ENCODE measurements around the gene TMEM115.

TMEM115 gene

DNA sequence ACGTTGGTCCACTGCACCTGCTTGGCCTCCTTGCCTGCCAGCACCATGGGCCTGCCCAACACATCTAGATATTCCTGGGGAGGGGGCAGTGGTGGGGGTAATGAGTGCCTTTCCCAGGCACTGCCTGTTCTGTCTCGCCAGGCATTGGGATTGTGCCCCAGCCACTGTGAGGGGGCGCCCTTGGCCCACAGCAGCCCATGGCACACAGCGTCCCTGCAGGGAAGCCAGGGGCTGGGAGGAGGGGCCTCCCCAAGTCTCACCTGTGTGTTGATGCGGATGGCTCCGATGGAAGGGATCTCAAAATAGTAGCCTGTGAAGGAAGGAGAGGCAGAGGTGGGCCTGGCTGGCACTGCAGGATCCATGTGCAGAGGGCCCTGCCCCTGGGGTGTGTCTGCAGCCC lies 18.7 kb upstream of the TMEM115 start:
- DNase-seq (ENCODE audit: low spot score) = no peak

DNA sequence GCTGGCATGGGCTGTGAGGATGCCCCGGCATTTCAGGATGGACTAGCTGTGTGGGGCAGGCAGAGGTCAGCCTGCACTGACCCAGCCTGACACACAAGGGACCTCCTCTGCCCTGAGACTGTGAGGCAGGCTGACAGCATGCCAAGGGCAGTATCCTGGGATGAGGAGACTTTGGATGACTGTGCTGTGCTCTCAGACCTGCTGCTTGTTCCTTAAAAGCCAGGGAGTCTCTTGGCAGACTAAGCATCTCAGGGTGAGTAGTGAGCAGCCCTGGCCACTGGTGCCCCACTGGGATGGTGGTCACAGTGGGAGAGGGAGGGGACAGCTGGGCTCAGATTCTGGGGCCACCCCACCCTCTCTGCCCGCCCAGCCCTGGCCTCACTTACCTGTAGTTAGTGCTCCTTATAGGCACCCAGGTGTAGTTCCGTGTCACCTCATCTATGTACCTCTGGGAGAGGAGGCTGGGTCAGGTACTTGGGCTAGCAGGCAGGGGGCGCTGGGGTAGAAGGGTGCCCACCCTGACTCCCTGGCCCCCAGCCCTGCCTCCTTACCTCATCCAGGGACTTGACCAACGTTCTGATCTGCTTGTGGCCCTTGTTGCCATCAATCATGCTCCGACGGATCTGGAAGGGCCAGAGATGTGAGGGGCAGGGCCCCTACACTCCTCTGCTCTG lies 16.1 kb upstream of the TMEM115 start:
- DNase-seq (ENCODE audit: low spot score) = no peak

DNA sequence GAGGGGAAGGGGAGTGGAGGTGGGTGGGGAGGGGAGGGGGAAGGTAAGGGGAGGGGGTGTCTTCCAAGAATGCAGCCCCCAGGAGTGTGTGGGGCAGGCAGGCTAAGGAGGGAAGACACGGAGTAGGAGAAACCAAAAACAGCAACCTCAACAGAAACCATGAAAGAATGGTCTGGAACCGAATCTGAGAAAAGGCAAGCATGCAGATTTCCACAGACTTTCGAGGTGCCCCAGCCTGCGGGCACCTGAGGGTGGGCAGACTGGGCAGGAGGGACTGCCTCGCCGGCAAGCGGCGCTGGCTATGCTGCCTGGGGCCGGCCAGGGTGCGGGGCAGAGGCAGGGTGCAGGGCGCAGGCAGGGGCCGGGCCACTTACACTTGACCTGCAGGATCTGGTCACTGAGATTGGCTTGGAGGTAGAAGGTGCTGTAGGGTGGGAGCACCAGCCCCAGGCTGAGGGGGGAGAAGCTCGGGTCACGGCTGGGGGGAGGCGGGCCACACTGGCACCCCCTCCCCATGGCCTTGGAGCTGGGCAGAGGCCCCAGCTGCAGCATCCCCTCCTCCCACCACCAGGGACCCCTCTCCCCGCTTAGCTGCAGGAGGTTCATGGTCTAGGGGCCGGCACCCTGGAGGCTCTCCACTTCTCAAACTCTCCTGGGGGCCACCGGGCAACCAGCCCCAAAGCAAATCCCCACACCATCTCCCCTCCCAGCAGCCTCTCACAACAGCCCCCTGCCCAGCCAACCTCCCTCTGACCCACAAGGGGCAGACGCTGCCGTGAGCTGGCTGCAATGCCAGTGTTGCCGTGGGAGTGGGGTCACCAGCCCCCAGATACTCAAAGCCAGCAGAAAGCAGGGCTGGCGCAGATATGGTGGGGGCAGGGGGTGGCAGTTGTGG lies 15.3 kb upstream of the TMEM115 start:
- DNase-seq (ENCODE audit: low spot score) = no peak

DNA sequence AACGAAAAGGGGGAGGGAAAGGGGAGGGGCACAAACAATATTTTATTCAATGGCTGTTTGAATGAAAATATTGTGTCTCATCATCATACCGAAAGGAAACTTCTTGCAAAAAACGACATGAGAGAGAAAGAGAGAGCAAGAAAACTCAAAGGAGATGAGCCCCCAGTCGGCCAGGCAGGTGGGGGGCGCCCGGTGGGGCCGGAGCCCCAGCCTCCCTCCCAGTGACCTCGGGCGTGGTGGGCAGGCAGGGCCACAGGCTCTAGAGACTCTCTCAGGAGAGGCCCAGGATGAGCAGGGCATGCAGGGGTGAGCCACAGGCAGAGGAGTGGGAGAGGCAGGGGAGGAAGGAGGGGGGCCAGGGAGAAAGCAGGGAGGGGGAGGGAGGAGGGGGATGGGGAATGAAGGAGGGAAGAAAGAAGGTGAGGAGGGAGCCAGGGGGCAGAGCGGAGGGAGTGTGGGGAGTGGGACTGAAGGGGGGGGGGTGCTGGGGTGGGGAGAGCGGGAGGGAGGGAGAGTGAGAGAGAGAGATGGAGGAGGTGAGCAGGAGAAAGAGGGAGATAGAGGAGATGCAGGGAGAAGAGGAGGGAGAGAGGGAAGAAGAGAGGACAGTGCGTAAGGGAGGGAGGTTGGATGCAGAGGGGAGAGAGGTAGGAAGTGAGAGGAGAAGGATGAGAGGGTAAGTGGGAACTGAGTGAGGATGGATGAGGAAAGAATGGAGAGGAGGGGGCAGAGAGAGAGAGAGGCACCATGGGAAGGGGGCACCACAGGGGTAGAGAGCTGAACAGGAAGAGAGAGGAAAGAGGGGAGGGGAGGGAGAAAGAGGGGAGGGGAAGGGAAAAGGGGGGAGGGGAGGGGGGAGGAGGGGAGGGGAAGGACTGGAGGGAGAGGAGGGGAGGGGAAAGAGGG lies 14.1 kb upstream of the TMEM115 start:
- no peak for DNase-seq (ENCODE audit: low spot score)

DNA sequence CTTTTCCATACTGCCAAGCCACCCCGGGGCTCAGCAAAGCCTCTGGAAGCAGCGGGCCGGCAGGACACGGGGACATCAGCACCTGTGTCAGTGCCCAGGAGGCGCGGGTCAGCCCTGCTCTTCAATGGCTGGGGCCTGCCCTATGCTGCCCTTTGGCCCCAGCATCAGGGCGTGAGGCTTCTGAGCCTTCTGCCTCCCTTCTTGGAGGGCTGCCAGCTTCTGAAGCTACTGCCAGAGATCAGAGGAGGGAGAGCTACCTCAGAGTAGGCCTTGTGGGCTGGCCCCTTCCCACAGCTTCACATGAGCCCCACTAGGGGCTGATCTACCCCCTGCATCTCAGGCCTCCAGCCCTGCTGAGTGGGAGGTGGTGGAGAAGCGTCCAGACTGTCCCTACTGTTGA lies 13.0 kb upstream of the TMEM115 start:
- DNase-seq (ENCODE audit: low spot score) = no peak

DNA sequence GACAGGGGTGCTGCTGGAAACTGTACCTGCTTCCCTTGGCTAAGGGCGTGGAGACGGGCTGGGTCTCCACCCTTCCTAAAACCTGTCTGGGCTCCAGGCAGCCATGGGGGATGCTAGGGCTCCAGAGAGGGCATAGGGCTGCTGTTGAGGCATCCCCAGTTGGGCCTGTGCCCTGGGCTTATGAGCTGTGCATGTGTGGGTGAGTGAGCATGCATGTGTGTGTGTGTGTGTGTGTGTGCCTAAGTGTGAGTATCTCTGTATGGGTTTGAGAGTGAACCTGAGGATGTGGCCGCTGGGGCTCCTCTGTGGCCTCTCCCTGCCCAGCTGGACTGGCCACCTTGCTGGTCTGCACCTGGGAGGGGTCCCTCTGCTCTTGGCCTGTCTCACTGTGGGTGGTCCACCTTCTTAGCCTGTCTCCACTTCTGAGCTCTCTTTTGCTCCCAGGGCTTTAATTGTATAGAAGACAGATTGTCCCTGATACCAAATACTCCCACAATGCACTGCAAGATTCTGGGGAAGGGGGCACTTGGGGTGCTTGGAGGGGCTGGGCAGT lies 11.9 kb upstream of the TMEM115 start:
- no peak for DNase-seq (ENCODE audit: low spot score)

DNA sequence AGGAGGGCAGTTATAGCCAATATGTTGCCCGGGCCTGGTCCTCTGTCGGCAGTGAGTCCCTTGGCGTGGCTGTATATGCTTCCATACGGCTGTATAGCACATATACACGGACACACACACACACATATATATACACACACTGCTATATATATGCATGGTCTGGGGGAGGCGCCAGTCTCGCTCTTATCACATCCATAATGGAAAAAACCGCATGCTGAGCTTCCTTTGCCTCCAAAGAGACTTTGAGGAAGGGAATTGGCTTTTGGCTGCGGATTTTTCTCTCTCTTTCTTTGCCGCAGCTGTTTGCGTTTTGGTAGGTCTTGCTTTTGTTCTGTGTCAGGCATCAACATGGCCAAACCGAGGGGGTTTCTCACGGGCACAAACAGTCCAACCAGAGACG lies 11.3 kb upstream of the TMEM115 start:
- no peak for DNase-seq (ENCODE audit: low spot score)

DNA sequence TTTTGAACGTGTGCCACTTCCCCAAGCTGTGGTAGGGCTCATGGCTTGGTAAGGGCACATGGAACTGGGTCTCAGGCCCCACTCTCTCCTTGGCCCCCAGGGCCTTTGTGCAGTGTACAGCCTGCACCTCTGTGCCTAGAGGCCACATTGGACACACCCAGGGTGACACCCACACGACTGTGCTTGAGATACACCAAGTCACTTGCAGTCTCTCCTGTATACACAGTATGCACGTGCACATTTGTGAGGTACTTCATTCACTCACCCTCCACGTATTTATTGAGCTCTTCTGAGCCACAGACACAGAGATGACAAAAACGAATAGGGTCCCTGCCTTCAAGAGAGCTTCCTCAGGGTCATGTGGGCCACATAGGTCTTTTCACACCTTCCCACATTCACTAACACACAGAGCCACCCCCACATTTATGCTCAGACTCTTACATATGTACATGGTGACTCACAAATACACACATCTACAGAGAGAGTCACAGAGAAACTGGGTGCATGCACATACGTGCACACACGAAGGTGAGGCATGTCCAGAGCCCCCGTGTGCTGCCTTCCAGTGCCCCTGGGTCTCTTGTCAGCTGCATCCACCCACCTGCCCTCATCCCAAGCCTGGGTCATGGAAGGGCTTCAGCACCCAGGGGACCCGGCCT lies 9.8 kb upstream of the TMEM115 start:
- DNase-seq (ENCODE audit: low spot score) = no peak

DNA sequence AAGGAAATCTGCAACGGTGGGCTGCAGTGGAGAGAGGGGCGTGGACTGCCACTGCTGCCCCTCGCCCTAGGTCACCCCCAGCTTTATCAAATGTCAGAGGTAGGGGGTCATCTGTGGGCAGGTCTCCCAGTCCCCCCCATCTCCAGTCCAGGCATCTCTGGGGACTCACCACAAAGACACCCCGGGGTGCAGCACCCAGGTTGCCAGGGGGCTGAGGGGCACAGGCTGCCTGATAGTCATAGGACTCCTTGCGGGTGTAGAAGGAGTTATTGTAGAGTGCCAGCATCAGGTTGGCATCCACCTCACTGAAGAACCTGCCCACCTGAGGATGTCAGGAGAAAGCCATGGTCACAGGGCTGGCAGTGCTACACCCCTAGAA lies 6.5 kb upstream of the TMEM115 start:
- no peak for DNase-seq (ENCODE audit: low spot score)

DNA sequence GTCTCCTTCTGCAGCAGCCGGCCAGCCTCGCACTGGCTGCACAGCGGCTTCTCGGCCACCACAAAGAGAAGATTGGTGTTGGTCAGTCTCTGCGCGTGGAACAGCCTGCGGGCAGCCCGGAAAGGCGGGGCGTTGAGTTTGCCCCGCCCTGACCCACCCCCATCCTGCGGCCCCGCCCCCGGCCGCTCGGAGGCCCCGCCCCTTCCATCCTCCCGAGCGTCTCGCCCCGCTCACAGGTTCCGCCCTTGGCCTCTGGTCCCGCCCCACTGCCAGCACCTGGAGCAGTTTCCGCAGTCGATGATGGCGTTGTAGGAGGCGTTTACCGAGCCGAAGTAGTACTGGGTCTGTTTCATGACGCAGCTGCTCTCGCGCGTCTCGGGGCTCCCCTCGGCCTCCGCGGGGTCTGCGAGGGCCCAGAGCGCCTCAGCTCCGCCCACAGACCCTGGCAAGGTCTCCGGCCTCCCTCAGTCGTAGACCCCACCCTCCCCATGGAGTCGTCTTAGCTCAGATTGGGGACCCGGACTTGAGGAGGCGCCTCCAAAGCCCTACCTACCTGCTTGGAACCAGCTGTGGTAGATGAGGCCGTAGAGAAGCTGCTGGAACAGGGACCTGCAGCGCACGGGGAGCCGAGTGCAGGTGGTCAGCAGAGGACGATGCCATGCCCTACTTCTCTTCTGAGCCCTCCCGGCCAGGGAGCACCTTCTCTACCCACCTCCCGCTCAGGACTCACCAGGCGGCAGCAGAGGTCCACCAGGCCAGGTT lies 5.9 kb upstream of the TMEM115 start:
- DNase-seq (ENCODE audit: low spot score) = peak; percentile 97

DNA sequence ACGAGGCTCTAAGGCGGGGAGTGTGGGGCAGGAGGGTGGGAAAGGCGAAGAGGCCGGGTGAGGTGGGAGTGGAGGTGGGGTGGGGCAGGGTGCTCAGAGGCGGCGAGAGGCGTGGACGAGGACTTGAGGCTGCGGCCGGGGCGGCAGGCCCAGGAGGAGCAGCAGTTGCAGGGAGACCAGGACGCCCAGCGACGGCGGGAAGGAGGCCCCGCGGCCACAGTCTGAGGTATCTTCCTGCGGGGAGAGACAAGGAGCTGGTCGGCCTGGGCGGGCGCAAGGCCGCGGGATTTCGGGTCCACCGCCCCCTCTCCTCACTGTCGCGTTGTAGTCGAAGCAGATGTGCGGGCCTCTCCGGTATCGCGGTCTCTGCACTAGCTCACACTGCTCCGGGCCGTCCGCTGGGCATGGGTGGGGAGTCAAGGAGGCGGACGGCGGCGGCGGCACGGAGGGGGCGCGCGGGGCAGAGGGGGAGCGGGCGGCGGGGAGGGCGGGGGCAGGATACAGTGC lies 5.3 kb upstream of the TMEM115 start:
- DNase-seq (ENCODE audit: low spot score) = no peak

DNA sequence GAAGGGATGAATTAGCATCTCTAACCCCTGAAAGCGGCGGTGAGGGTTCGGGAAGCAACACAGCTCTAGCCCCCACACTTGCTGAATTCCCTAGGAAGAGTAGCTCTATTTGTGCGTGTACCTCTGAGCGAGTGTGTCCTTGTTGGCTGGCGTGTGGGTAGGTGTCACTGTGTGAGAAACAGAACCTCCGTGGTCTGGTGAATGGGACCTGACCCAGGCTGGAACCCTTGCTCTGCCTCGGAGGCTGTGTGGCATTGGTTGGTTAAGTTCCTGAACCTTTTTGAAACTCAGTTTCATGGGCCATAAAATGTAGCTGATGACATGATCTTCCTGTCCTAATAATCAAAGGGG lies 414 bp upstream of the TMEM115 start:
- DNase-seq (ENCODE audit: low spot score) = no peak

DNA sequence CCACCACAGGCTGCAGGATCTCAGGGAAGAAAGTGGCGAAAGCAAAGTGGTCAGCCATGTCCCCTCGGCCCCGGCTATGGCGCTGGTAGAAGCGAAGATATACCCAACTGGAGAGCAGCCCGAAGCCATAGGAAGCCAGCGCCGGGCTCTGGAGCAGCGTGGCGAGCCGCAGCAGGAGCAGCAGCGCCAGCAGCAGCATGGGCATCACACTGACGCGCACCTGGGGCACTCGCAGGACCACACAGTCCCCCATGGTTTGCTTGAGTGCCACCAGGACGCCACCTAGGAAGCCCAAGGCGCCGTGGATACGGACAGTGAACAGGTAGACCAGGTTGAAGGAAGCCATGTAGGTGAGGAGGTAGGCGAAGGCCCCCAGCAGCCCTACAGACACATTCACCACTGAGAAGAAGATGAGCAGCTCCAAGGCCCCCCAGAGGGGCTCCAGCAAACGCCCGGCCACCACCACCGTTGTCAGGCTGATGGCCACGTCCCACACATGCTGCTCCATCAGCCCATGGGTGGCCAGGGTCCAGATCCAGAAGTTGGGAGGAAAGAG lies 888 bp downstream of the TMEM115 start:
- DNase-seq (ENCODE audit: low spot score) = no peak

DNA sequence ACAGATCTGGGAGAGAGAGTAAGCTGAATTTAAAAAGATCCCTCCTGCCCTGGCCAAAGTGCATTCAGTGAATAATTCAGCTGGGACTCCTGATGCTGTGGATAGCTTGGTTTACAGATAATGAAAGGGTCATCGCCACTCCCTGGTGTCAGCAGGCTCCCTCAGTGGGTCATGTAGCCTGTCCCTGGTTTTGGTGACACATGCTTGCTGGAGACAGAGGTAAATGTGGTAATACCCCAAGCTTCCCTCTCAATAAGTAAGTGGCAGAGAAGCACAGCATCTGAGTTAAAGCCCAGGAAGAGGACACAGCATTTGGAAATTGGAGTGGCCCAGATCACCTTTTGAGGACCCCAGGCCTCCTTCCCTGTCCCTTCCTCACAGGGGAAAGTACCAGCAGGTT lies 1.8 kb downstream of the TMEM115 start:
- DNase-seq (ENCODE audit: low spot score) = no peak

DNA sequence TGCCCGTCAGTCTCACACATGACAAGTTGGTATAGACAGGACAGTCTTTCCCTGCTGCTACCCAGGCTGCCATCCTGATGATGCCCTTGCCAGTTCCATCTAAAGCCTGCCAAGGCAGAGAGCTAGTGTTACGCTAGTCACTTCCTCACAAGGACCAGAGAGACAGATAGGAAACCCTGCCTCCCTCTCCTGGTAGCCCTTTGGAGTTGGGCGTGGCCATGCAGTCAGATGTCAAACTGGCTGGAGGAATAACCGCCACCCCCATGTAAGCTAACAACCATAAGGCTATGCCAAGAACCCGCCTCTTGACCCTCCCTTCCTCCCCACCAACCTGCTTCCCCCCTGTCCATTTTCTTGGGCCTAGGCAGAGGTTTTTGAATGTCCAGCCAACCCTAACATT lies 2.8 kb downstream of the TMEM115 start:
- DNase-seq (ENCODE audit: low spot score) = no peak

DNA sequence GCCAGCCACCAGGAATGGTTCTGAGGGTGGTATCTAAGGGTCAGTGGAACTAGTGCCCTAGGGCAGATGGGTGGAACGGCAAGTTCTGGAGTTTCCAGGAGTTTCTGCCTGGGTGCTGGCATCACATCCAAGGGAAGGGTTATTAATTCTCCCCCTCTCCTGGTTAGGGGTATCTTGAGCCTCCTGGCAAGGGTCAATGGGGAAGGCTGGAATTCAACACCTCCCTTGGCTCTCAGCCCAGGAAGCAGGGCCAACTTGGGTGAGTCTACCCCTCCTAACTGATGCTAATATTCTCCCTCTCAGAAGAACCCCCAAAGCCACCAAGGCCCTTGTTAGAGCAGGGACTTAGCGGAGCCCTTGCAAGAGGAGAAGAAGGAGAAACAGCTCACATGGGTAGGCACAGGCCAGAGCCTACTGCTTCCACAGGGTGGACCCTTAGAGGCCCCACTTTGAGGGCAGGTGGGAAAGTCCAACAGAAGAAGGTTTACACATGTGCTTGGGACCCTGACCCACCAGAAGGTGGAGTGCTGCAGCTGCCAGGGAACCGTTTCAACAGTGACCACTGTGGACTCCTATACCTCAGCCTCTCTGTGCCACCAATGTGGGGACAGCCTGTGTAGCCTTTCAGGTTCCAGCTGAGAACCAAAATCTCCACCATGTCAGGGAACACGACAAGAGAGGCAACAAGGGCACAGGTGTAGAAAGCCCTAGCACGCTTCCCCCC lies 3.3 kb downstream of the TMEM115 start:
- DNase-seq (ENCODE audit: low spot score) = no peak

DNA sequence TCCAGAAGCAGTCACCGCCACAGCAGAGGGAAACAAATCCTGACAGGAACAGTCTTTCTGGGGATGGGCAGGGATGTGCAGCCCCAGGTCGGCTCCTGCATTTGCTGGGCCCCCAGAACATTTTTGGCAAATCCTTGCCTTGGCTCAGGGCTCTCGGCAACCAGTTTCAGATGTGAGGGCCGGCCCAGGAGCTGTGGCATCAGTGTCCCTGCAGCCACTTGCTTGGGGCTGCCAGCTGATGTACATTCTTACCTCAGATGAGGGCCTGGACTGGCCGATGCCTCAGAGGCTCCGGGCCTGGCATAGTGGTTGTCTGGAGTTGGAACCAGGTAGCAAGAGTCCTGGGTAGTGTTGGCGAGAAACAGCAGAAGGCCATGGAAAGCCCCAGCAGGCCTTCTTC lies 4.5 kb downstream of the TMEM115 start:
- DNase-seq (ENCODE audit: low spot score) = no peak

DNA sequence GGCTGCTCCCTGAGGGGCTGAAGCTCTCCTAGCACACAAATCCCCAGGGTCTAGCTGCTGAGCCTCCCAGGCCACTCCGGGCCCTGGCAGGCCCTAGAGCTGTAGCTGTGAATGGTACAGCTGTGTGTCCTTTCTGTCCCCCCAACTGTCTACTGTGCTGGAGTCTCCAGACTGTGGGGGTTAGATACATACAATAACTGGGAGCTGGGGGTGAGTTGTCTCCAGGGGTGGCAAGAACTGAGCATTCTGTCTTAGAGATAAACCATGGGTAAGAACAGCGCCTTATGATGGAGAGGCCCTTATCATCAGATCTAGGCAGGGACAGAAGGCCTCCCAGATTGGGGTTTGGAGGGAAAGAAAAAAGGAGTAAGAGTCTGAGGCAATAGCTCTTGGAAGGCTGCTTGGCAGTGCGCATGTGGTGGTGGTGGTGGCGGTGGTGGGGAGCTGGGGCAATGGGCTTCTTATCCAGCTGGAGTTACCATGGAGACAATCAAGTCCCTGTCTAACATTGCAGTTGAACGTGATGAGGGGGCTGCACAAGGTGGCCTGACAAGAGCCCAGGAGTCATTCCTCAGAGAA lies 5.0 kb downstream of the TMEM115 start:
- no peak for DNase-seq (ENCODE audit: low spot score)

DNA sequence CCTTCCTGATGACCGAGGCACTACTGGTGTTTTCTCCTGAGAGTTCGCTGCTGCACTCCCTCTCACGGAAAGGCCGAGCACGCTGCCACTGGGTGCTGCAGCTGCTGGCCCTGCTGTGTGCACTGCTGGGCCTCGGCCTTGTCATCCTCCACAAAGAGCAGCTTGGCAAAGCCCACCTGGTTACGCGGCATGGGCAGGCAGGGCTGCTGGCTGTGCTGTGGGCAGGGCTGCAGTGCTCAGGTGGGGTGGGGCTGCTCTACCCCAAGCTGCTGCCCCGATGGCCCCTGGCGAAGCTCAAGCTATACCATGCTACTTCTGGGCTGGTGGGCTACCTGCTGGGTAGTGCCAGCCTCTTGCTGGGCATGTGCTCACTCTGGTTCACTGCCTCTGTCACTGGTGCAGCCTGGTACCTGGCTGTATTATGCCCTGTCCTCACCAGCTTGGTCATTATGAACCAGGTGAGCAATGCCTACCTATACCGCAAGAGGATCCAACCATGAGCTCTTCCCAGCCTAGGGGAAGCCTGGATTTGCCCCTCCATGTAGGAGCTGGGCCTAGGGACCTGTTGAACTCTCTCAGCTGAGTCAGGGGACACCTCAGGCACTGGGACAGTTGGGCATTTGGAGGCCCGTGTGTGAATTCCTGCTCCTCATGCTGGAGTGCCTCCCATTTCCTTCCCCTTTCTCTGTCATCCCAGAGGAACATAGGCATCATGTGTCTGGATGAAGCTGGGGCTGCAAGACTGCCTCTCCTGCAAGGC lies 5.9 kb downstream of the TMEM115 start:
- DNase-seq (ENCODE audit: low spot score) = no peak

All from germinal center (tissue), 1 donor.